HL-60/S4 treated with phorbol 12-myristate 13-acetate at 8.2 ng/mL for 4 days and 3 days (cell line): ENCODE data around the gene RBM43.
"Not testable (repeated sequence)": the region's sequence is repeated elsewhere in the genome, so short reads cannot be mapped to it uniquely, and the experiment has no call there.

Source experiments
- in situ Hi-C: fragments of 300-500 bp; cut with MboI; formaldehyde crosslinking; loops from 2 replicates; pipeline ENCODE4 v1.15.0; 2022; ENCODE audit warnings: low sequenced_read_pairs

Gene RBM43

DNA sequence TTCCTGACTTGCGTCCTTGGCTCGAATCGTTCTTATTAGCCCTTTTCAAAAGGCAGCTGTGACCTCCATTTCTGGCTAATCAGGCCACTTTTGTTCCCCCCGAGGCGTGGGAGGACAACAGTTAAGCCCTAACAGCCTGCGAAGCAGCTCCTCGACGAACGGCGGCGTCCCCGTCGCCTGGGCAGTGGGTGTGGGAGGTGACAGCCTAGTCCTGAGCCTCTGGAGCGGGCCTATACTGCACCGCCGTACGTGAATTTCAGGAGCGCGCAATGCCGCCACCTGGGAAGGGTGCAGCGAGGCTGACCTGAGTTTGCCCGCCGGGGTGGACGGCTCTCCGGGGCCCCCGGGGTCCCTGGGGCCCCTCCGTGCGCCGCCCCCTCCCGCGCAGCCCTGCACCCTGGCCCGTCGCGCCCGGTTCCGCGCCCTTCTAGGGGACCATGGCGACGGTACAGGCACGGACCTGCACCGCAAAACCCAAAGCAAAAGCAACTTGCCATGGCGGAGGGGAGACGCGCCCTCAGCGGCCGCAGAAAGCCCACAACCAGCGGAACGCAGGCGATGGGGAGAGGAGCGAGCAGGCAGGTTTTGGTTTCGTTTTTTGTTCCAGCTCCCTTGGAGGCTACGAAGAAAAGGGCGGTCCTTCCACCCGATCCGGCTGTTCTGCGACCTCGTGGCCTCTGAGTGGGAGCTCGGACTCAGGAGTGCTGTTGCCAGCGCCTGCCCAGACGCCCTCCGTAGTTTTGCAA lies at the start of gene RBM43:
TSS of gene RBM43 (minus strand) at position 633 of the 746 bp plus-strand sequence. CDS start at position 497, 136 bp downstream.
- in situ Hi-C loops: no loop called here

DNA sequence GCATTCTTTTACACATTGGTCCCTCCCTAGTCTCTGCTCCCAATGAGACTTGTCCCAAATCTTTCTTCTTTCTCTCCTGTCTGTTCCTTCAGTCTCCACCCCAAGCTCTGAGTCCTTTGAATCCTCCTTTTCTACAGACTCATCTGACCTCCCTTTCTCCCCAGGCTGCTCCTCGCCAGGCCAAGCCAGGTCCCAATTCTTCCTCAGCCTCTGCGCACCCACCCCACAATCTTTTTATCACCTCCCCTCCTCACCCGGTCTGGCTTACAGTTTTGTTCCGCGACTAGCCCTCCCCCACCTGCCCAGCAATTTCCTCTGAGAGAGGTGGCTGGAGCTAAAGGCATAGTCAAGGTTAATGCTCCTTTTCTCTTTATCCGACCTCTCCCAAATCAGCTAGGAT lies 48.6 kb upstream of the RBM43 start:
- in situ Hi-C loops: not testable (repeated sequence)

DNA sequence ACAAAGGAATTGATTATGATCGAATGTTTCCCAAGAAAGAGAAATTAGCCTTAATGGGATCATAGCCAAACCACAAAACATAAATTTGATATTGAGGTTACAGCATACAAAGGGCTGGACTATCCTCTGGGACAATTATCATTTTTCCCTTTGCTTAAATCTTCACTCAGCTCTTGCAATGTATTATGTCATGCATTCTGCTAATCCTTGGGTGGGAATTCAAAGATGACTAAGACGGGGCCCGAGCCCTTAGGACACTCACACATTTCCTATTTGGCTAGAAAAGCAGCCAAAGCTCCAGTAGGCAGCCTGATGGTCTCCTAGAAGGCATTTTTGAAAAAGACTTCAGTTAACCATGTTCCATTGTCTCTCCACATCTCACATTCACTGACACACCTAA lies 45.0 kb upstream of the RBM43 start:
- in situ Hi-C loops: no loop called here

DNA sequence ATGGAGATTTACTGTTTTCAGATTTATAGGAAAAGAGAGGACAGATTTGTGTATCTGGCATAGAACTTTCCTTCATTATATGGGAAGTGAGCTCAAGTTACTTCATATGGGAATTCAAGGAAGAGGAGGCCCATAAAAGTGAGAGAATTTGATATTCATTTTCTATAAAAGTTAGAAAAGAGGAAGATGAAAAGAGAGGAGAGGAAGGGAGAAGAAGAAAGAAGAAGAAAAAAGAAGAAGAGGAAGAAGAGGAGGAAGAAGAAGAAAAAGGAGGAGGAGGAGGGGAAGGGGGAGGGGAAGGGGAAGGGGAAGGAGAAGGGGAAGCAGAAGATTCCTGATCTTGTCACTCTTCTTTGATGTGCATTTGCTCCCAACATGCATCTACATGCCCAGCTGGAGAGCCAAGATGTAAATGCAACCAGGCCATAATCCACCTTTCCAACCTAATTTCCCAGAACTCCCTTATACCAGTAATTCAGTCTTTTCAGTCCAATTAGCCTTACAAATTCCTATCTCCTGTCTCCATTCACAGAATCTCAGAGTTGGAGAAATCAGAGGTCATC lies 43.5 kb upstream of the RBM43 start:
- in situ Hi-C loops: no loop called here

DNA sequence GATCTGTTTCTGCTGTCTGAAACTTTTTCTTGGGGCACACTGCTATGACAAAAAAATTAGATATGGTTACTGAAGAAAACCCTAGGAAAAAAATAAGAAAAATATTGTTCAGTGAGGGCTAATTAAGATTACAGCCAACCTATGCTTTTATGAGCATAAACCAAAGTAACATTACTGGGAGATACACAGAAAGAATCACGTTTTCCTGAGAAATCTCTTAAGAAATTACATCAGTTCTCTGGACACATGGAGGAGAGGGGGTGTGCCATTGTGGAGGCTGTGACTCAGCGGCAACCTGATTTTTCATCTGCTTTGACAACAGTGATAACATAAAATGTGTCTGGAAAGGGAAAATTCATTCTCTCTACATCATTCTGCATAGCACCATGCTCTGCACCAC lies 41.2 kb upstream of the RBM43 start:
- in situ Hi-C loops: no loop called here

DNA sequence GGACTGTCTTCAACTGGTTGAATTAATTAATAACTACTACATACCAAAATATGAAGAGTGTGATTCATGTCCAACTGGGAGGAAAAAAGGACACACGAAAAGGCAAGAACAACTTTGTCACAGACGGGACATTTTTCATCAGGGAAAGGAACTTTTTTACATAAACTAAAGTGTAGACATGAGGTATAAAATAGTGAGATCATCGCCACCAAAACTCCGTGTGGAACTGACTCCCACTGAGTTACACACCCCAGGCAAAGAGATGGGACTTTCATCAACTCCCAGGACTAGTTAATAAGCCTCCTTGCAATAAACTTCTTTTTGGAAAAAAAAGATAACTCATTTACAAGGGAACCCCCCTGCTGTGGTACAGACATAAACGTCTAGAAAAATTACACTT lies 40.7 kb upstream of the RBM43 start:
- in situ Hi-C loops: no loop called here

DNA sequence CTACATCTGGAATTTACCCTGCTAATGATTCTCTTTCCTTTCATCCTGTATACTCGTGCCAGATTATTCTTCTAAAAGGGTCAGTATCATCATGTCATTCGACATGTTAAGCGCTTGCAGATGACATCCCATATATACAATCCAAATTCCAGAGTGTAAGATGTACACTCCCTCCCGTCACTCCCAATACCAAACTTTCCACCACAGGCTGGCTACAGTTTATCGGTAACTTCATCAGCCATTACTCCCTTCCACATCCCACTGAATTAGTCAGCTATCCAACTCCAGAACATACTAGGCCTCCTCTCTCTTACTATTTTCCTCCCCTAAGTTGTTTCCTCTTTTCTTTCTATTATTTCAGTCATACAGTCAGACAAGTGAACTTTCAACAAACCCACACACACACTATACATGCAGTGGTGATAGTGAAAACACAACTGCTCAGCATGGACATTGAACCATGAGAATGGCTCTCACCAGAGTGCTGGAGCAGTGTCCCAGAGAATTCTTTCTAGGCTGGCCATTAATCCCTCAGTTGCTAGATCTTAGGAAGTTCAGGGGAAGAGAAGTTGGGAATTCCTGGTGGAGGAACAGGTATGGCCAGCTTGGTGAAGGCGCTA lies 38.4 kb upstream of the RBM43 start:
- in situ Hi-C loops: no loop called here

DNA sequence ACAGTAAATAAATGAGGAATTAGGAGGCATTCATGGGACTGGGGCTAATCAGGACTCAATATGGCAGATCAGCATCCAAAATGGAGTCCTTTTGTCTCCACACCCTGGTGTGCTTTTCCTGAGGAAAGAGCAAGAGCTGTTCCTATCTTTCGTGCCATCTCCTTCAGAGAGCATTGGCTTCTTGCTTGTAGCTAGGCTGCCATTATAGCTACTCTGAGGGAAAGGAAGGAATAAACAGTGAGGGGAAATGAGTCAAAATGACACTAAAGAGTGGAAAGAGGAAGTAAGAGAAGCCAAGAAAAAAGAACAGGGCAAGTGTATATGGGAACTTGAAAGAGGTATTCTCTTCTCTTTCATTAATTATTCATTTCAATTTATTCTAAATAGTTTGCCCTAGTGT lies 36.2 kb upstream of the RBM43 start:
- in situ Hi-C loops: no loop called here

DNA sequence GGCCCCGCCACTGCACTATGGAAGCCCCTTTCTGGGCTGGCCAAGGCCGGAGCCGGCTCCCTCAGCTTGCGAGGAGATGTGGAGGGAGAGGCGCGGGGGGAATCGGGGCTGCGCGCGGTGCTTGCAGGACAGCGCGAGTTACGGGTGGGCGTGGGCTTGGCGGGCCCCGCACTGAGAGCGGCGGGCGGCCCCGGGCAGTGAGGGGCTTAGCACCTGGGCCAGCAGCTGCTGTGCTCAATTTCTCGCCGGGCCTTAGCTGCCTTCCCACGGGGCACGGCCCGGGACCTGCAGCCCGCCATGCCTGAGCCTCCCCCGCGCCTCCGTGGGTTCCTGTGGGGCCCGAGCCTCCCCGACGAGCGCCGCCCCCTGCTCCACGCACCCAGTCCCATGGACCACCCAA lies 34.3 kb upstream of the RBM43 start:
- in situ Hi-C loops: not testable (repeated sequence)

DNA sequence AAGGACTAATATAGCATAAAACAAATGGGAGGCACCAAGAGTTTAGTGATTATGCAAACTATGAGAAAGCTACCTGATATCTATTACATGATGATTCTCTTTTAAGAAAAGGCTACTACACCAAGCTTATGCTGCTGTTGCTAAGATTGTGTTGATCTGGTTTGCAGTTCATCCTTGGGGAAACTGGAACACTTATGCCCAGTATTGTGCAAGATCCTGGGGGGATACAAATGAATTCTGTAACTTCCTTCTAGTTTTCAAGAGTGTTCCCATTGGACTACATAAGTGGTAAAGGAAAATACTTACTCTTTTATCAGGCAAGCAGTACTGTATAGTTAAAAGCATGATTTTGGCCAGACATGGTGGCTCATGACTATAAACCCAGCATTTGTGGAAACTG lies 30.9 kb upstream of the RBM43 start:
- in situ Hi-C loops: no loop called here

DNA sequence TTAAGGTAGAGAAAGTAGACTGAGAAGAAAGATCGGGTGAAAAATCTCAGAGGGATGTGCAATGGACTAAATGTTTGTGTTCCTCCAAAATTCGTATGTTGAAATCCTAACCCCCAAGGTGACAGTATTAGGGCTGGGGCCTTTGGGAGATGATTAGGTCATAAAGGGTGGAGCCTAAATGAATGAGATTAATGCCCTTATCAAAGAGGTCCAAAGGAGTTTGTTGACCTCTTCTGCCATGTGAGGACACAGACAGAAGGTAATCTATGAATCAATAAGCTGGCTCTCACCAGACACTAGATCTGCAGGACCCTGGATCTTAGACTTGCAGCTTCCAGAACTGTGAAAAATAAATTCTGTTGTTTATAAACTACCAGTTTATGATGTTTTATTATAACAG lies 30.5 kb upstream of the RBM43 start:
- in situ Hi-C loops: no loop called here

DNA sequence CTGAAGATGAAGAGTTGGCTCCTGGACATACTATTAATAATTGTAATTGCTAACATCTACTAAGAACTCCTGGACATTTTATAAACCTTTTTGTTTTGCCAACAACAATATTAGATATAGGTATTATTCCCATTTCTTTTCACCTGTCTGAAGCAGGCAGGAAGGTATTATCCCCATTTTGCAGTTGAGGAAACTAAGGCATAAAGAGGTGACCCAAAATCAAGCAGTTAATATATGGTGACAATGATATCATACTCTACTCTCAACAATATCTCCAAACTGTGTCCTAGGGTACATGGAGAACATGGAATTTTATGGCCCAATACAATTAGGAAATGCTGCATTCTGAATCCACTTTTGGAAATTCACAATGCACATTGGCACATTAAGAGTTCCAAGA lies 29.6 kb upstream of the RBM43 start:
- in situ Hi-C loops: no loop called here

DNA sequence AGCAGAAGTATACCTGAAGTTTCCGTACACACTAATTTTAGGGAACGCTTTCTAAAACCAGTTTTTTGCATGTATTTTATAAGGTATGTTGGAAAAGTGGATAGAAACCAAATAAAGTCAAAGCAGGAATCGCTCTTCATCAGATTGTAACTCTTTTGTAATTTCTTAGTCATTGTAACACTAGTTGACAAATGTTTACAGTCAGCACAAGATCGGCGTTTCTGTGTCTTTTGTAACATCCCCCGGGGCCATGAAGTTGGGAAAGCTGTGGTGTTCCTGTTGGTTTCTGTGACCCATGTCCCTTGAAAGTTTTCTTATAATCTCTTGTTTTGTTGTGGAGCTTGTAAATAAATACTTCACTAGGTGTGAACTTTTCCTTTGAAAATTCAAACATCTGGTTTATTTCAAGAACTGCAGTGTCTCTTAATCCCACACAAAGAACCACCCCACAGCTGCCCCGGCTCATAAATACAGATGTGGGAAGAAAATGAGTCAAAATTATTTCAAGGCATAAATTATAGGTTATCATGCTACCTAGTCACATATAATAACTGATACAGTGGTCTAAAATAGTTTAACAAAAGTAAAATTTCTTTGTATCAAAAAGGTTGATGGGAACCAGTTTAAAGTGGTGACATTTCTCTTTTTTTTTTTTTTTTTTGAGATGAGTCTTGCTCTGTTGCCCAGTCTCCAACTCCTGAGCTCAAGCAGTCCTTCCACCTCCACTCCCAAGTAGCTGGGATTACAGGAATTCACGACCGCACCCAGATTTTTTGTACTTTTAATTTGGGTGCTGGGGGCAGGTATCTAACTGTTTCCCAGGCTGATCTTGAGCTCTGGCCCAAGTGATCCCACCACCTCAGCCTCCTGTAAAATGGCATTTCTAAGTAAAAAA lies 28.6 kb upstream of the RBM43 start:
- in situ Hi-C loops: no loop called here

DNA sequence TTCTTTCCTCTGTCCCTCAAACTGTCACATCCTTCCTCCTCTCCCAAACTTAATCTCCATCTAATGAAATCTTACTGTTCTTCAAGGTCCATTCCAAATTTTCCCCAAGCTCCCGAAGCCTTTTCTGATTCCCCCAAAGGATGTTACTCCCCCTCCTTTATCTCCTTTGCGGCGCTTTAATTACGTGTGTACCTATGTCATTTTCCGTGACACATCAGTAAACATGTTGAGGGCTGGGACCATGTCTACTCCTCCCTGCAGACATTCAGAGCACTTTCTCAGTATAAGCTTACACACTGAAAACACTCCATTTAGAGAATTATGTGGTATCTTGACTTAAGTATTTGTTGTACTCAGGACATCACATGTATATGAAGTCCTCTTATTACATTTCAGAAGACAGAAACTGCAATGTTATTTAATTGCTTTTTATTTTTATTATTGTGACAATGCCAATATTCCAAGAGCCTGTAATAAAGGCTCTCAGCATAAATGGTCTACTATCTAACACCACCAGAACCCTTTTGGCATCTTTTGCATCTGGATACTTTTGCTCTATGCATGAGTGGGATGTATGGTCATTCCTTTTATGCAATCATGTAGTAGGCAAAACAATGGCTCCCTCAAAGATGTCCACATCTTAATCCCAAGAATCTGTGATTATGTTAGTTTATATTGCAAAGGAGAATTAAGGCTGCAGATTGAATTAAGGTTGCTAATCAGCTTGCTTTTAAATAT lies 26.0 kb upstream of the RBM43 start:
- in situ Hi-C loops: no loop called here

DNA sequence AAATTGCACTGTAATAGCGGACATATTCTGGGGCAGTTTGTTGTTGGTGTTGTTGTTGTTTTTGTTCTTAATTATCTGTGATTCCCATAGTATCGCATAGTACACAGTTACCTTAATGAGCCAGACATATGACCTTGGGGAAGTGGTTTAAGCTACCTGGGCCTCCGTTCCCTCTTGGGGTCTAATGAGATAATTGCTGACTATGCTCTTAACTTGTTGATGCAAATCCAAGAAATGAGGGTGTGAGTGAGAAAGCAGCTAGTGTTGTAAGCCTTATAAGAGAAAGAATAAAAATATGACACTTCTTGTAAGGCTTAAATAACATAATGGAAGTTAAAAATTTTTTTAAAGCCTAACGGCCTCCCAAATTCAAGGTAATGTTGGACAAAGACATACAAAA lies 20.7 kb upstream of the RBM43 start:
- in situ Hi-C loops: no loop called here

DNA sequence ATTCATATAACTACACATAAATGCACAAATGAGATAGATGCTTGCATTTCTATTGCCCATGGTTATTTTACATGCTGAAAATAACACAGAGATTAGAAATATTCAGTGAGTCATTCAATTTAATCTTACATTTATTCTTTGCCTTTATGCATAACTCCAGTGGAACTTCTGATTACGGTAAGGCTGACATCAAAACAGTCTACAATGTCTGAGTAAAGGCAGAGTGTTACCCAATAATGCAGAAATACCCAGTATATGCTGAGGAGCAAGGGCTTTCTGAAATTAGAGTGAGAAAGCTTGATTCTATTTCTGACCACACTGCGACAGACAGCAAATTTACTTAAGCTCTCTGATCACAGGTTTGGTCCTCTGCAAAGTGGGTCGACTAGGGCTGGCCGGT lies 18.6 kb upstream of the RBM43 start:
- in situ Hi-C loops: no loop called here

DNA sequence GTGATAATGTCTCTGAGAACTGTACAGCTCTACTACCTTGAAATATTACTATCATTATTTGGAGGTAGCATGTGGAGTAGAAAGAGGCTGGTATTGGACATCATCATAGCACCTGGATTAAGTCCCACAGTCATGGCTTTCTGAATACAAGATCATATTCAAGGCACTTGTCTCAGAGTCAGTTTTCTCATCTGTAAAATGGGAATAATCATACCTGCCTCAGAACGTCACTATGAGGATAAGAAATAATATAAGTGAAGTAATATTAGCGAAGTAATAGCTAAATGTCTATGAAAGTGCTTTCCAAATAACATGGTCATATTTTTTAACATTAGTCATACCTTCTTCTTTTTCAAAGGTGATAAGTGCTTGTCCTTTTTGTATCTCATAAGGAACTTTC lies 16.8 kb upstream of the RBM43 start:
- in situ Hi-C loops: no loop called here

DNA sequence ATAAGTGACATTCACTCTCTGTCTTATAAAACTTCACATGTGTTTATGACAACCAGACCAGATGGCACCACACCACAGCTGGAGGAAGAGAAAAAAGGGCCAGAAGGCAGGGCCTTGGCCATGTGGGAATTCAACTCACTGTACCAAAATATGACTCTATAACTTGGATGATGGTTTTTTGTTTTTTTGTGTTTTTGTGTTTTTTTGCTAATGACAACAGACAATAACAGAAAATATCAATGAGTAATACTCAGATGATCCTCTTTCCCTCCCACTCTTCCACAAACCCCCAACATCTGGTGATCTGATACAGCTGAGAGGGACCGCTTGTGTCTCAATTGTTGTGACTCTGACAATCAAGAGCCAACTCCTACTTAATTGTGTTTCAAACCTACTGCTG lies 15.4 kb upstream of the RBM43 start:
- in situ Hi-C loops: no loop called here

DNA sequence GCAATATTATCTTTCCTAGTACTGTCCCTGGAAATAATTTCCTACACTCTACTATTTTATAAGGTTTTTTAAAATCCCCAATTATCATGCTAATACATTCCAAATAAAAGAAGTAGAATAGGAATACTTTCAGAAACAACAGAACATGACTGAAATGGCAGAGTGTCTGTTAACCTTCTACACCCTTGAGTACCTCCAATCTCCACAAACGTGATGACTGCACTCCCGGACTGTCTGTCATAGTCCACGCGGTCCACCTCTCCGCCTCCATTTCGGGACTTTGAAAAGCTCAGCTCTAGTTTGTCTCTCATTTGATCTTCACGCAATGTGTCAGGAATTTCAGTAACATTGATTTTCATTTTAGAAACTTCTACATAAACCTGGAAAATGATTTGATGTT lies 13.6 kb upstream of the RBM43 start:
- in situ Hi-C loops: no loop called here

DNA sequence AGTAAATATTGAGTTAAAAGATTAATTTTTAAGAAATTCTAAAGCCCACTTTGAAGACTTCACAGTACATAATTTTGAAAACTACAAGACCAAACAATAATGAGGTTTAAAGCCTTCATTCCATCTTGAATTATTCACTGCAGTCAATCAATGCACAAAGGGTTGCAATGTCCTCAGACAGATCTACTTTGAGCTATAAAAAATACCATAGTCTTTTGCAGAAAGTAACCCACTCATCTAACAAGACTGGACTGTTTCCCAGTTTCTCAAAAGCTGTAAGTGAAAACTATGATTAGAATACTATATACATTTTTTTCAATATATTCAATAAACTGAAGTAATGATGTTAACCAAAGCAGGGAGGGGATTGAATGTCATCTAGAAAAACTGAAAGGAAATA lies 10.2 kb upstream of the RBM43 start:
- in situ Hi-C loops: no loop called here
